Lung (tissue), 12 donors: ENCODE measurements around the gene FILIP1. TPM values are rescaled to one million over a fixed set of nuclear protein-coding genes. Genes with fewer than 3 reads are reported as not detected.

Experiments
- ATAC-seq: fragments of 200-7000 bp; cut with Tn5 transposase; one replicate; pipeline ENCODE4 v1.9.1; 2020; ENCODE audit warnings: moderate number of reproducible peaks; ENCODE audit not compliant: insufficient read depth, low FRiP score
- DNase-seq, 3 donors: peaks; one replicate each; pipeline ENCODE4 v3.0.0-alpha.2; 2013 to 2017
- H3K27ac ChIP-seq, 2 donors: one replicate each; pipeline ENCODE4 v1.5.1; 2013; ENCODE audit warnings: mild to moderate bottlenecking in 2 of 2, moderate library complexity in 2 of 2, control low read depth in 1 of 2, inconsistent platforms in 1 of 2, low read depth in 1 of 2, low read length in 1 of 2
- H3K27me3 ChIP-seq, 3 donors: one replicate each; pipeline ENCODE4 v1.5.1; 2013; ENCODE audit warnings: low read length in 2 of 3; ENCODE audit not compliant: control insufficient read depth in 3 of 3, insufficient read depth in 3 of 3
- H3K36me3 ChIP-seq, 4 donors: one replicate each; pipeline ENCODE4 v1.5.1; 2013; ENCODE audit warnings: low read length in 4 of 4, mild to moderate bottlenecking in 1 of 4, moderate library complexity in 1 of 4; ENCODE audit not compliant: control insufficient read depth in 4 of 4, insufficient read depth in 4 of 4
- H3K4me1 ChIP-seq, 5 donors: one replicate each; pipeline ENCODE4 v1.5.1; 2013; ENCODE audit warnings: low read length in 5 of 5, mild to moderate bottlenecking in 2 of 5, moderate library complexity in 1 of 5; ENCODE audit not compliant: control insufficient read depth in 5 of 5, insufficient read depth in 5 of 5
- H3K4me3 ChIP-seq: one replicate; pipeline ENCODE4 v1.5.1; 2013; ENCODE audit warnings: mild to moderate bottlenecking, control low read depth, moderate library complexity
- H3K9ac ChIP-seq, 2 donors: one replicate each; pipeline ENCODE4 v1.5.1; 2013; ENCODE audit warnings: low read length in 2 of 2, control low read depth in 1 of 2; ENCODE audit not compliant: insufficient read depth in 1 of 2
- H3K9me3 ChIP-seq, 4 donors: one replicate each; pipeline ENCODE4 v1.5.1; 2013; ENCODE audit warnings: low read length in 3 of 4, mild to moderate bottlenecking in 1 of 4, moderate library complexity in 1 of 4; ENCODE audit not compliant: control insufficient read depth in 4 of 4, insufficient read depth in 3 of 4
- WGBS, 2 donors: extraction: QIAGEN DNeasy Blood & Tissue Kit; methylation state at CpG; one replicate each; pipeline ENCODE4 v1.1.7; 2013; 5-methylcytosine and 5-hydroxymethylcytosine counted together
- polyA plus RNA-seq, 2 donors: library from polyadenylated mRNA; stranded (reverse); fragments of 200-250 nt; gene quantifications; one replicate each; pipeline ENCODE4 v1.2.1, GENCODE V29; 2013
- total RNA-seq, 2 donors: library from RNA; depleted of rRNA in 1 of 2; stranded (reverse); fragments of >200 nt in 1 of 2; gene quantifications; one replicate each; pipeline ENCODE4 v1.2.1, GENCODE V29; 2014 to 2021
- TF ChIP-seq, protein P1 (sequence below): IDR thresholded peaks from 2 replicates; pipeline ENCODE4 v1.5.1; 2012; ENCODE audit warnings: mild to moderate bottlenecking; ENCODE audit errors: control extremely low read depth, extremely low read depth
- donor health status: control.
- donor health status: control.
- donor health status: Bipolar disorder and iron deficiency.
- donor health status: healthy.
- donor health status: DM: yes; HTN: yes; CAD: no.

Gene FILIP1
- total and polyA plus RNA-seq, 4 donors = 5.6 to 24.1 (median 11.1) TPM

DNA sequence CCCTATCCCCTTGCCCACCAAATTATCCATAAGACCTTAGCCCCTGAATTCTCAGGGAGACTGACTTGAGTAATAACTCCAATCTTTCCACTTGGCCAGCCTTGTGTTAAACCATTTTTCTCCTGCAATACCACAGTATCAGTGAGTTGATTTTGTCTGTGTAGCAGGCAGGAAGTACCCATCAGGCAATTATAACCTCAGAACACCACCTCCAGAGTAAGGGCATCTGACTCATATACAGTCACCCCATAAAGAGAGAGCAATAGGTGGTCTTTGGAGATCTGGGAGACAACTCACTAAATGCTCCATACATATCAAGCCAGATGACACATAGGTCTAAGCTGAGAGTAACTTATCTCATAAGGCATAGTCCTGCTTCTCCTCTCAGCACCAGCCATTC is 83.7 kb downstream of the FILIP1 start:
- Histone ChIP-seq H3K9me3 (no peaks in the 10 kb centered on the region), H3K9ac (no peak overlapping the region), H3K4me3 (no peak overlapping the region), H3K36me3 (no peaks in the 10 kb centered on the region), H3K27ac (no peak overlapping the region), H3K4me1 (peaks cover 0 to 25% (median 21%) of the 10 kb centered on the region in 5 donors), H3K27me3 (no peaks in the 10 kb centered on the region)
- no peak for ATAC-seq
- TF ChIP-seq, protein P1, sequence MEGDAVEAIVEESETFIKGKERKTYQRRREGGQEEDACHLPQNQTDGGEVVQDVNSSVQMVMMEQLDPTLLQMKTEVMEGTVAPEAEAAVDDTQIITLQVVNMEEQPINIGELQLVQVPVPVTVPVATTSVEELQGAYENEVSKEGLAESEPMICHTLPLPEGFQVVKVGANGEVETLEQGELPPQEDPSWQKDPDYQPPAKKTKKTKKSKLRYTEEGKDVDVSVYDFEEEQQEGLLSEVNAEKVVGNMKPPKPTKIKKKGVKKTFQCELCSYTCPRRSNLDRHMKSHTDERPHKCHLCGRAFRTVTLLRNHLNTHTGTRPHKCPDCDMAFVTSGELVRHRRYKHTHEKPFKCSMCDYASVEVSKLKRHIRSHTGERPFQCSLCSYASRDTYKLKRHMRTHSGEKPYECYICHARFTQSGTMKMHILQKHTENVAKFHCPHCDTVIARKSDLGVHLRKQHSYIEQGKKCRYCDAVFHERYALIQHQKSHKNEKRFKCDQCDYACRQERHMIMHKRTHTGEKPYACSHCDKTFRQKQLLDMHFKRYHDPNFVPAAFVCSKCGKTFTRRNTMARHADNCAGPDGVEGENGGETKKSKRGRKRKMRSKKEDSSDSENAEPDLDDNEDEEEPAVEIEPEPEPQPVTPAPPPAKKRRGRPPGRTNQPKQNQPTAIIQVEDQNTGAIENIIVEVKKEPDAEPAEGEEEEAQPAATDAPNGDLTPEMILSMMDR = no peak
- no peak for DNase-seq

DNA sequence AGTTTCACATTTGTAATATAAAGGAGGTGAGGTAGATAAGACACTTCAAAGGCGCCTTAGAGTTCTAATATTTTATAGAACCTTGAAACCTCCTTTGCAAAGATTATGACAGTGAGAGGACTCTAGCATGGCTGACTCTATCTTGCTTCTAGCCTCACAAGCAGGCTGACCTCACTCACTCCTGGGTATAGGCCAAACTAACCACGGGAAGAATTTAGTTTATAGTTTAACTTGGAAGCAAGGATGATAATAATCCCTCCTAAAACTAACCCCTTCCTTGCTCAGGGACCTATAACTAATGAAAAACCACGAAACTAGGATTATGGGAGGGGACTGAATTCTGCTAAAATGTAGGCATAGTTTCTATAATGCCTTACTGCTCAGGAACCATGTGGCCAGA is 84.3 kb downstream of the FILIP1 start:
- H3K36me3 ChIP-seq = no peaks in the 10 kb centered on the region
- DNase-seq = peak in 1 of 3 donors; percentile 38
- H3K9me3 ChIP-seq = no peaks in the 10 kb centered on the region
- H3K4me3 ChIP-seq = no peak overlapping the region
- H3K4me1 ChIP-seq = peaks cover 0 to 27% (median 16%) of the 10 kb centered on the region in 5 donors
- no peaks in the 10 kb centered on the region for H3K27me3 ChIP-seq
- TF ChIP-seq, protein P1 = no peak
- H3K27ac ChIP-seq = peak overlapping the region in 1 of 2 donors; percentile 71
- ATAC-seq = no peak
- 73 to 76% methylated on average over 3 of the region's 3 CpGs for WGBS, 2 donors
- H3K9ac ChIP-seq = no peak overlapping the region

DNA sequence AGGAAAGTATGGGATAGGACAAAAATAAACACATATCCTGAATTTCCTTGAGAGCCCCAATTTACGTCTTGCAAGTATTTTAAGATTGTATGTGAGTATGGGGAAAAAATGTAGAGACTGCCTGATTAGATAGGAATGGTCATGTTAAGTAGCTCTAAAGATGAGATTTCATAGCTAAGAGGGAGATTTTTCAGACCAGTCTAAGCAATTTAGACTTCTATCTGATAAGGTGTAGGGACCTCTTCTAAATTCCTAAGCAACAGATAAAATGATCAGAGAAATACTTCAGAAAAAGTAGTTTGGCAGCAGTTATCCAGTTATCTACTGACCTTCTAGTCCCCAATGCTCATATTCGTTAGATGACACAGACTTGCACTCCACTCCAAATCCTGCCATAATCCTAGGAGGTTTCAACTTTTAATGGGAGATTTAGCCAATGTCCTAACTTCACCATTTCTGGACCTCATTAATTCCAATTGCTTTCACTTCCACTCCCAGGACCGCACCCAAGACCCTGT is 90.0 kb downstream of the FILIP1 start:
- H3K4me1 ChIP-seq = peaks cover 0 to 41% (median 13%) of the 10 kb centered on the region in 5 donors
- no peaks in the 10 kb centered on the region for H3K27me3 ChIP-seq
- TF ChIP-seq, protein P1 = no peak
- no peak for ATAC-seq
- no peak overlapping the region for H3K9ac ChIP-seq
- 72 to 81% methylated on average over 3 of the region's 3 CpGs for WGBS, 2 donors
- H3K27ac ChIP-seq = peak overlapping the region in 1 of 2 donors; percentile 28
- no peaks in the 10 kb centered on the region for H3K9me3 ChIP-seq
- peaks cover 0 to 2% (median 0%) of the 10 kb centered on the region in 4 donors for H3K36me3 ChIP-seq
- DNase-seq = no peak
- H3K4me3 ChIP-seq = no peak overlapping the region

DNA sequence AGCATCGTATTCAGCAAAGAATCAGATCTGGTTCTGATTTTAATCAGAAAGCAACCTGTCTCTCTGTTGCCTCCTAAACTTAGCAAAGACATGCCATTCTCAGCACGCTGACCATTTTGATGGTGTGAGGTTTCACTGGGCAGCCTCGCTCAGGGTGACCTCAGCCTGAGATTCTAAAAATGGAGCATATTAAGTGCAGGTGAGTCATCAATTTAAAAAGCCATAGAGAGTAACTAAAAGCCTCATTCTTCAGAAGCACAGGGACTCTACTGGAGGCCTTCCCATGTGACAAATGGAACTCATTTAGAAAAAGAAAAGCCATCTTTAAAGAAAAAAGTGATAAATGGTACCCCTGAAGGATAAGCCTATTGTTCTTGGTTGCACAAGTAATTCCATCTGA is 91.3 kb downstream of the FILIP1 start:
- H3K9ac ChIP-seq = no peak overlapping the region
- ATAC-seq (peak; percentile 39), DNase-seq (no peak)
- TF ChIP-seq, protein P1 = no peak
- peaks cover 0 to 47% (median 24%) of the 10 kb centered on the region in 5 donors for H3K4me1 ChIP-seq
- H3K9me3 ChIP-seq = no peaks in the 10 kb centered on the region
- H3K27me3 ChIP-seq = no peaks in the 10 kb centered on the region
- H3K27ac ChIP-seq = peak overlapping the region in 1 of 2 donors; percentile 70
- peaks cover 0 to 2% (median 0%) of the 10 kb centered on the region in 4 donors for H3K36me3 ChIP-seq
- no peak overlapping the region for H3K4me3 ChIP-seq
- WGBS, 2 donors = 68 to 80% methylated on average over 3 of the region's 3 CpGs
